GM19025 (cell line): Measurements from ENCODE around the gene ADCY1.

Source experiments
- ATAC-seq: cut with Tn5 transposase; IDR thresholded peaks from one replicate; pipeline ENCODE4 v1.9.1; 2021; ENCODE audit warnings: mild to moderate bottlenecking, low read depth, moderate library complexity; ENCODE audit not compliant: unreplicated experiment

Gene ADCY1

GRCh38 chr7:45663167-45663921 is 89.2 kb downstream of the ADCY1 start:
- ATAC-seq, result no peak

- ATAC-seq, result no peak
Measured at GRCh38 chr7:45663965-45664633, 89.9 kb downstream of the ADCY1 start.

DNA sequence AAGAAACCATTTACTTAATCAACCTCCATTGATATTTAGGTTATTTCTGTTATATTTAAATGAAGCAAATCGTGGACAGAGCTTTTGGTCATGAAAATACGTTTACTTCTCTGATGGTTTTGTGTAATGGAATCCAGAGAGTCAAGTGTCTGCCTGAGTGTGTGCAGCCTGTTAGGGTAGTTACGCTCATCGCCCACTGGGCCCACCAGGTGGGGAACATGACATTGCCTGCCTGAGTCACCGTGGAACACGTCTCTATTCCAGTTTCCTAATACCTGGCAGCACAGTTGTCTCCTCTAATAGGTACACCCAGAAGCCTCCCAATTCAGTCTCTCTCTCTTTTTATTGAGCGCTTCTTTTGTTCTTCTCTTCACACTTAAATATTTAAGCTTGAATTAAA is 91.0 kb downstream of the ADCY1 start:
- no peak for ATAC-seq

- ATAC-seq, result no peak
Measured at GRCh38 chr7:45670227-45670626, 96.1 kb downstream of the ADCY1 start.

- ATAC-seq, result no peak
Measured at GRCh38 chr7:45670717-45671116, 96.5 kb downstream of the ADCY1 start.

DNA sequence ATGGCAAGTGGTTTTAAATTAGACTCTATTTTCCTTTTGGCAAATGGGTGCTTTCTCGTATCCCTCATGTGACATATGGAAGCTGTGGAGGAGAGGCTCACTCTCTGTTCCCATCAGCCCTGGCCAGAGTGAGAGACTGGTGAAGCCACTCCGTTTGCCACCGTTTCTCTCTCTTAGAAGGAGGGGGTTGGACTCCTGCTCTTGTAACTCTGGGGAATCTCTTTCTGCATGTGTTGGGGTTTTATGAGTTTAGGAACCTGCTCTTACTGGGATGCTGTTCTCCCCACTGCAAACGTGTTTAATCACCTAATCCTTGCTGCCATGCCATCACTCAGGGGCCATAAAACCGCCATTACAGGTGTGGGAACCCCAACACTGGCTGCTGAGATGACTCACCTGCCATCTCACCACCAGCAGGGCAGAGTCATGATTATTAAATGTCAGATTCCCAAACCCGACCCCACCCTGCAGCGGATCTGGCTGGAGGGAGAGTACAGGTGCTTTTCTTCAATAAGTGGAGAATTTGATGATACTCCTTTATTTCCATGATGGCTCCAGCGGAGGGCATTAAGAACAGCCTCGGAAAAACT is 103.2 kb downstream of the ADCY1 start:
- no peak for ATAC-seq

DNA sequence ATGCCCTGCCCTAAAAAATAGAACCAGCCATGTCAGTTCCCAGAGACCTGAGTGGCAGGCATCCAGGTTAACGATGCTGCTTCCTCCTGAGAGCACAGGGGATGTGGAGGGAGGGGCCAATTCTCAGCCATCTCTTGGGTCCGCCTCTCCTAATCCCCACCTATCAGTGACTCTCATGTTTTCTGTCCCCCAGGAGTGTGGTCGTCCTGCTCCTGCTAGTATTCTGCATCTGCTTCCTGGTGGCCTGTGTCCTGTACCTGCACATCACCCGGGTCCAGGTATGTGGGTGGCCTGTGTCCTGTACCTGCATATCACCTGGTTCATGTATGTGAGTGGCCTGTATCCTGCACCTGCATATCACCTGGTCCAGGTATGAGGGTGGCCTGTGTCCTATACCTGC is 105.3 kb downstream of the ADCY1 start:
- no peak for ATAC-seq

DNA sequence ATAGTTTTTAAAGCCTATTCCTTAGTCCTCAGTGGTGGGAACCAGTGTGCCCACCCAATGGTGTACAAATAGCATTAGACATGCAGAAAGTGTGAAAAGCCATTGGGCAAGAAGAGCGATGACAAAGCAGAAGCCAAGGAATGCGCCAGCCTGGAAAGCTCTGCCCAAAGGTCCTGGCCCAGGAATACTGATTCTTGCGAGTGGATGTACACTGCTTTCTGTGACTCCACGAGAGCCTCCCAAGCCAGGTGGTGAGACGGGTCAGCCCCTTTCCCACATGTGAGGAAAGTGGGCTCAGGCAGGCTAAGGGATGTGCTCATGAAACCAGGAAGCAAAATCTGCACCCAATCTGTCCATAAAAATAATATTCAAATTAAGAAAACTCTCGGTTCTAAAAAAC is 106.6 kb downstream of the ADCY1 start:
- no peak for ATAC-seq

DNA sequence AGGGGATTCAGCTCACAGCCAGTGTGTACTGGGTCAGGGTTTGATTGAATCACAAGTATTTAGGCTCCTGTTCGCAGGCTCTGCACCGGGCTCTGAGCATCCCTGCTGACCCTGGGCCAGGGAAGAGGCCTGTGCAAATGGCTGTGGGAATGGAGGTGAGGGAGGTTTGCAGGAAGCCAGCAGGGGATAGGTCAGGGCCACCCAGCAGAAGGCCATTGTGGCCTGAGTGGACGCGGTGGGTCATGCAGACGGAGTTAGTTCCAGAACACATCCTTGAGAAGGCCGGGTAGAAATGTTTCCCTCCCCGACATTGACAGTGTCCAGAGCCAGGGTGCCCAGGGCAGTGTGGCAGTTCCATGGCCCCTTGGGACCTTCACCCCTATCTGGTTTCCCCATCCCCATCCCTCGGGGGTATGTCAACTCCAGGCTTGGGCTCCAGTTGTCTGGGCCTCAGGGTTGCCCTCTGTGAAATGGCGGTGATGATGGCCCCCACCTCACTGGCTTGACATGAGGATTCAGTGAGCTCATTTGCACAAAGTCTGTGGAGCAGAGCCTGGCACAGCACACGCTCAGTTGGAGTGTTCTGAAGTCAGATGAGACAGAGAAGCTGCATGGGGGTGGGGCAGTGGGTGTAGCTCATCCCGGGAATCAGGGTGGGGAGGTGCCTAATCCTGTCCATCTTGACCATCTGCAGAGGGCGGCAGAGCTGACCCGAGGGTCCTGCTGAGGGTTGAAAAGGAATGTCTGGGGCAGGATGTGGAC is 107.6 kb downstream of the ADCY1 start:
- no peak for ATAC-seq

- ATAC-seq, result no peak
Measured at GRCh38 chr7:45682358-45682735, 108.2 kb downstream of the ADCY1 start.

DNA sequence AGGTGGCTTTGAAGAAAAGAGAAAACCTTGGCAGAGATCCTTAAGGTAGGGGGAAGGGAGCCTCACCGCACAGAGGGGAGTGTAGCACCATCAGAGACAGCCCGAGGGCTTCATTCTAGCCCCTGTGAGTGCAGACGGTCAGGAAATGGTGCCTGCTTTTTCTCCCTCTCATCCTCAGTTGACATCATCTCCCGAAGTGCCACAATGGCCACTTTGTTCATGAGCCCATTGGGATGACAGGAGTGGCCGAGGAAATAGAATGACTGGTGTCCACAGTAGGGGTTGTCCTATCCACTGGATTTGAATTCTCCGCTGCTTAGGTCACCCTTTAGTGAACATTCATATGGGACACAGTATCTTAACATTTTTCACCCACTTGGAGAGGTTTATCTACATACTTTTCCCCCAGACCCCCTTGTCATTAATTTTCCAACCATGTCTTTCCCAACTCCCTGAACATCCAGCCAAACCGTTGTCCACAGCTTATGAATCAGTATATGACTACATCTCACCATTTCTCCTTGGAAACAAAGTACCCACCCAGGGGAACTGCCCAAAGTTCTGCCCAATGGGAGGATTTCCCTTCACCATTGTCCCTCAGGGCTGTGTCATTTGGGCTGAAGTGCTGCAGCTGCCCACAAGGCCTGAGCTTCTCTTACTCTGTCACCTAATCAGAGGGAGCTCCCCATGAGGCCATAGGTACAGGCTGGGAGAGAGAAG is 108.8 kb downstream of the ADCY1 start:
- ATAC-seq, result no peak

DNA sequence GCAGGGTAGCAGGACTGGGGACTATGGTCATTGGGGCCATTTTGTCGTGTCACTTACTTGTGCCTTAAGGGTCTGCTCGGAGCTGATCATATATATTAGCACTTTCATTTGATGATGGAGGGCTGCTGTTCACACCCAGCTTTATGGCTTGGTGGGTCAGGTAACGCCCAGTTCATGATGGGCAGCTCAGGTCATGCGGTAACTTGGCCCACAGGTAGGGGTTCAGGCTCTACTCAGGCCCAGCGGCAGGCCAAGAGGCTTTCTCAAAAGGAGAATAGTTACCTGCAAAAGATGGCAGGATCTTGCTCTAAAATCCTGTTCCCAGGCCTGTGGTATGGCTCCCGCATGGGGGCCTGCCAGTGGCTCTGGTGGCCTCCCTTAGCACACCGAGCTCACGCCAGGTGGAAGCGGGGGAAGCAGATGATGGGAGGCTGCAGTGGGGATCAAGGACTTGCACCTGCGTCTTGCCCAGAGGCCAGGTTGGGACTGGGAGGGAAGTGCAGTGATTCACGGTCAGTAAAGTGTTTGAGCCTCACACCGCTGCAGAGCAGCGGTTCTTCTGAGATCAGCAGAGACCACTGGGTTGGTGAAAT is 109.5 kb downstream of the ADCY1 start:
- ATAC-seq, result no peak

DNA sequence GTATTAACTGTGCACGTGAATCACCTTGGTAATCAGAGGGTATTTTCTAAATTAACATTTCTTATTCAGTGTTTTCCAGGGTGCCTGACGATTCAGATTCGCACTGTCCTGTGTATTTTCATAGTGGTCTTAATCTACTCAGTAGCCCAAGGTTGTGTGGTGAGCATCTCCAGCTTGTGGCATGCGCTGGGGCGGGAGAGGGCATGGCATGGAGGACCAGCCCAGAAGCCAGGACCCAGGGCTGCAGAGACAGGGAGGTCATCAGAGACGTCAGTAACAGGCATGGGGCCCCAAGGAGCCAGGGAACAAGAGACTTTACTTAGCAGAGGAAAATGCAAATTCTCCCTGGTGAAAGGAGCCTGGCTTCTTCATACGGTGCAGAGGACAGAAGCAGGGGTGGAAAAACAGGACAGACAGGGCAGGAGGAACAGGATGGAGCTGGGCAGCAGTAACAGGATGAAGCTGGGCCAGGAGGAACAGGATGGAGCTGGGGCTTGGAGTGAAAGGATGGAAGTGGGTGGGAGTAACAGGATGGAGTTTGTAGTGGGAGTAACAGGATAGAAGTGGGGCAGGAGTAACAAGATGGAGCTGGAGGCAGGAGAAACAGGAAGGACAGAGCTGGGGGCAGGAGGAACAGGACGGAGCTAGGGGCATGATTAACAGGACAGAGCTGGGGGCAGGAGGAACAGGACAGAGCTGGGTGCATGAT is 110.9 kb downstream of the ADCY1 start:
- no peak for ATAC-seq

GRCh38 chr7:45685619-45686240 is 111.6 kb downstream of the ADCY1 start:
- no peak for ATAC-seq

DNA sequence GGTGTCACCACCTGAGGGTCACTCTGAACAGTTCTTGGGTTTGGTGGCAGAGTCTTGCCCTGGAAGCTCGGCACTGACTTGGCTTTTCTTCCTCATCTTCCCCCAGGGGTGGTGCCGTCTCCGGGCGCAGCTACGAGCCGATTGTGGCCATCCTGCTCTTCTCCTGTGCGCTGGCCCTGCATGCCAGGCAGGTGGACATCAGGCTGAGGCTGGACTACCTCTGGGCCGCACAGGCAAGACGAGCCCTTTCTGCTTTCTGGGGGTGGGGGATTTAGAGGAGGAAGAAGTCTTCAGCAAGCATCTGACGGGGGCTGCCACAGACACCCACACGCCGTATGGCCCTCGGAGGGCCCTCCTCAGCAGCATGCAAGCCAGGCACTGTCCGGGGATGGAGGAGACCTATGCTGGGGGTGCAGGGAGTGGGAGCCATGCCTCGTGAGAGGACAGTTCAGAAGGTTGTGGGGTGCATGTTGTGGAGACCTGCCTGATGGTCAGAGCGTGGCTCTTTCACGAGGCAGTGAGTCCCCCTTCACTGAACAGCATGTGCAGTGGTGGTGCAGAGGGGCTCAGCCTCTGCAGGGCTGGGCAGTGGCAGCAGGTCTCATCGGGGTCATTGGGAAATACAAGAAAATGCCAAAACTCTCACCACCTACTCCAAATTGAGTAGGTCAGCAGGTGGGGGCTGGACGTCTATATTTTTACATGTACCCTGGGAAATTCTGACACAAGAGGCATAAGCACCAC is 112.4 kb downstream of the ADCY1 start:
- no peak for ATAC-seq

DNA sequence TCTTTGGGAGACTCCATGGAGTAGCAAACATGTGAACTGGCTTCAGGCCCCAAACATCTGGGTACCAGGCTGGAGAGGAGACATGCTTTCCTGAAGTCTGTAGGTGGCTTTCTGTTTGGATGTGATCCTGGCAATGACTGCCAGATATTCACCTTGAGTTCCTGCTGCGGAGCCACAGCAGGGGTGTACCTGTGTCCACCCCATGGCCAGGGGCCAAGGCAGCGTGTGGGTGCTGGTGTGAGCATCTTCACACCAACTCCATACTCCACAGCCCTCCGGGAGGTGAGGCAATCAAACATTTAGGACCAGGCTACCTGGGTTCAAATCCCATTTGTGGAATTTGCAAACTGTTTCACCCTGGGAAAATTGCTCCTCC is 113.0 kb downstream of the ADCY1 start:
- no peak for ATAC-seq

DNA sequence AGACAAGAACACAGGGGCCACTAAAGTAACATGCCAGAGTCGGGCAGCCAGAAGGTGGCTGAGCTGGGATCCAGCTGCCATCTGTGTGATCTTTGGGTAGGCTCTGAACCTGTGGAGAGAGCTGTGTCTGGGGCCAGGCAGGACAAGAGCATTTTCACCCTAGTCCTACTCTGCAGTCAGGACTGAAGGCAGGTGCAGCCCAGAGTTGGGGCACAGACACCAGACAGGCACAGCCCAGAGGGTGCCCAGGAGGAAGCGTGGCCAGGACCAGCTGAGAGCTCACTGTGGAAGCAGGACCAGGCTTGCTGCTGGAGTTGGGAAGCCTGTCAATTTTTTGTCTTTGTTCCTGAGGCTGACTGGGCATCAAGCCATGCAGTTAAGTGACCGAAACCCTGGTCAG is 113.6 kb downstream of the ADCY1 start:
- no peak for ATAC-seq

GRCh38 chr7:45688382-45688781 is 114.2 kb downstream of the ADCY1 start:
- no peak for ATAC-seq
